ENCODE measurements around the gene ITGB2. TPM values are rescaled to one million over a fixed set of nuclear protein-coding genes. Genes with fewer than 3 reads are reported as not detected.

ITGB2 gene
- total RNA-seq, 6 experiments from 2014 or later: 12.9 to 61.8 (median 36.6) TPM

- Histone ChIP-seq H3K27me3 (no peaks in the 10 kb centered on the region), H3K4me1 (peaks cover 0 to 59% (median 24%) of the 10 kb centered on the region in 4 donors), H3K27ac (peak within 1 kb of the TSS; percentile 88 to 93 (median 93)), H3K9me3 (no peaks in the 10 kb centered on the region), H3K4me3 (peak within 1 kb of the TSS; percentile 70 to 94 (median 82)), H3K36me3 (no peaks in the 10 kb centered on the region)
- intact Hi-C loops (cut with DNase I): no loop called here
- peak; percentile 99 to 100 (median 100) for DNase-seq
- 0% methylated on average over 40 of the region's 123 CpGs for whole genome bisulfite sequencing (ENCODE audit: insufficient coverage, low coverage, low lambda C conversion rate, missing lambda C conversion rate)
- peak; percentile 62 to 82 (median 78) for ATAC-seq
- no peak for TF ChIP-seq CTCF (IDR thresholded peaks at IDR 0.05)
- TF ChIP-seq POLR2A (IDR thresholded peaks at IDR 0.05): peak; percentile 86
Observed at GRCh38 chr21:44873356-44874239, 47.1 kb downstream of the ITGB2 start, which contains the start of gene PTTG1IP. Gene PTTG1IP, minus strand, starts transcription at chr21:44873690. Its CDS starts 74 bp downstream, at chr21:44873616.

GRCh38 chr21:44872649-44873355 lies 47.9 kb downstream of the ITGB2 start:
- Histone ChIP-seq H3K4me1 (peaks cover 0 to 58% (median 24%) of the 10 kb centered on the region in 4 donors), H3K36me3 (no peaks in the 10 kb centered on the region)
- peak in 1 of 4 donors; percentile 1 for ATAC-seq

GRCh38 chr21:44872323-44872648 lies 48.4 kb downstream of the ITGB2 start:
- no peaks in the 10 kb centered on the region for H3K36me3 ChIP-seq
- H3K9me3 ChIP-seq: no peaks in the 10 kb centered on the region
- DNase-seq (no peak), ATAC-seq (peak in 3 of 4 donors; percentile 0 to 2 (median 1))
- H3K4me1 ChIP-seq: peaks cover 0 to 56% (median 25%) of the 10 kb centered on the region in 4 donors
- peak overlapping the region; percentile 70 to 94 (median 82) for H3K4me3 ChIP-seq
- H3K27ac ChIP-seq: peak overlapping the region; percentile 81 to 93 (median 88)
- WGBS (ENCODE audit: insufficient coverage, low coverage, low lambda C conversion rate, missing lambda C conversion rate): 7% methylated on average over 3 of the region's 3 CpGs
- intact Hi-C loops (cut with DNase I): no loop called here
- no peaks in the 10 kb centered on the region for H3K27me3 ChIP-seq
- TF ChIP-seq CTCF (IDR thresholded peaks at IDR 0.05) (peak in 1 of 4 donors; percentile 23), POLR2A (IDR thresholded peaks at IDR 0.05) (no peak)

More at GRCh38 chr21:44872649-44873355, 47.9 kb downstream of the ITGB2 start:
- intact Hi-C loops (cut with DNase I): no loop called here
- H3K4me3 ChIP-seq: peak overlapping the region; percentile 70 to 94 (median 82)
- 5% methylated on average over 4 of the region's 65 CpGs for WGBS (ENCODE audit: insufficient coverage, low coverage, low lambda C conversion rate, missing lambda C conversion rate)
- peak overlapping the region; percentile 81 to 93 (median 88) for H3K27ac ChIP-seq
- H3K9me3 ChIP-seq: no peaks in the 10 kb centered on the region
- peak in 2 of 3 donors; percentile 55 to 69 for DNase-seq
- no peaks in the 10 kb centered on the region for H3K27me3 ChIP-seq
- TF ChIP-seq POLR2A (IDR thresholded peaks at IDR 0.05) (no peak), CTCF (IDR thresholded peaks at IDR 0.05) (no peak)

DNA sequence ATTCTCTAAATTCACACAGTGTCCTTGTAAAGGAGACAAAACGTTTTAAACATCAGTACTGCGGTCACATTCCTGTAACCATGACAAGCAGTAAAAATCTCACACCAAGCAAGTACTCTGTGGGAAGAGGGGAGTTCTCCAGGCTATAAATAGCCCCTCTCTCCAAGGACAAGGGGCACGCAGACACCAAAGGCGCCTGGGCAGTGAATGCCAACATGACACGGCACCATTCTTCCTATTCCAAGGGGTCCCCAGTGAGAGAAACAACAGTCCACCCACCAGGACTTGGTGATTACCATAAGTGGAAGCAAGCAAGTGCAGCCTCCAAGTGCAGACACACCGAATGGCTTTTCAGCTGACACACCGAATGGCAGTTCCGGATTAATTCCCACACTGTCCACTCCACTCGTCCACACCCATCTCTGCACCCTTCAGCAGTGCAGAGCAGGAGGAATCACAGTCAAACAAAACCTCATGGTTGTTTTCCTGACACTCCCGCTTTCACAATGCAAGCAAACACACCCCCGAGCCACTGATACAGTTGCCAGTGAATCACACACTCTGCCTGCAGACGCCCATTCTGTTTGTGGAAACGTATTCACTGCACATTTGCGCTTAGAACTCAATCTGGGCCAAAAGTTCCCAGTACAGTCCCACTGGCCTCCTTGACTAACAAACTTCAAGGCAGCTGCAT lies 49.0 kb downstream of the ITGB2 start:
- DNase-seq (peak; percentile 54 to 75 (median 60)), ATAC-seq (peak; percentile 24 to 44 (median 38))
- no peaks in the 10 kb centered on the region for H3K27me3 ChIP-seq
- no peak for TF ChIP-seq POLR2A (IDR thresholded peaks at IDR 0.05)
- no peak for TF ChIP-seq CTCF (IDR thresholded peaks at IDR 0.05)
- H3K36me3 ChIP-seq: no peaks in the 10 kb centered on the region
- WGBS (ENCODE audit: insufficient coverage, low coverage, low lambda C conversion rate, missing lambda C conversion rate): 6% methylated on average over 14 of the region's 14 CpGs
- H3K27ac ChIP-seq: peak overlapping the region; percentile 81 to 93 (median 88)
- intact Hi-C loops (cut with DNase I): no loop called here
- peak overlapping the region; percentile 70 to 94 (median 82) for H3K4me3 ChIP-seq
- H3K9me3 ChIP-seq: no peaks in the 10 kb centered on the region
- H3K4me1 ChIP-seq: peaks cover 0 to 61% (median 26%) of the 10 kb centered on the region in 4 donors
